ENCODE measurements around the gene SPAG17.

The SPAG17 gene

DNA sequence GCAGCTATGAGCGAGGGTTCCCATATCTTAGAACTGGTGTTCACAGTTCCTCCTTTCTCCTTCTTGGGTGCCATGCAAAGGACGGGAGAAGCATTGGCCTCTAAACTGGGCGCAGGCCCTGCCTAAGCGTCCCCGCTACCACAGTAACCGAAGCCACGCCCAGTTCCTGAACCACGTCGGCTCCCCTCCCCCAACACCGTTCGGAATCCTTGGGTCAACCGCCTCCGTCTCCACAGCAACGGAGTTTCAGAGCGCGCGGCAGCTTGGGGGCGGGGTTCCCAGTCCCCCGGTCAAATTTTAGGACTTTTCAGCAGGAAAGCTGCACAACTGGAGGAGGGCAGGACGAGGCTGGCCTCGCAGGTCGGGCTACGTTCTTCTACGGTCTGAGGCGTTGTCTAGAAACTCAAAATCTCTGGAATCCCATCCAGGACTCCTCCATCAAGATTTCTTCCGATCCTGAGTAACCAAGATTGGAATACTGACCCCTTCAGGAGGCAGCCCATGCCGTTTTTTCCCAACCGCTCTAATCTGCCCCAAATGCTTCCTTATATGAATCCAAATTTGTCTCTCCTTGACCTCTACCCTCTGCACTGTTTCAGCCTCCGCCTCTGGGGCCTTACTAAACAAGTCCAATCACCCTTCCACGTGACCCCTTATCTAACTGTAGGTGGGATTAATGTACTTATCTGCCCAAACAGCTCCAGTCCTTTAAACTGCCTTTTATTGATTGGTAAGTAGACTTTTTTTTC lies at the start of gene SPAG17:
Gene SPAG17, minus strand, starts transcription at position 145 of the 749 bp plus-strand sequence. Its CDS starts 71 bp downstream, at position 74.
- DNase-seq (ENCODE audit: low spot score) (no peak), FAIRE-seq (no peak)

DNA sequence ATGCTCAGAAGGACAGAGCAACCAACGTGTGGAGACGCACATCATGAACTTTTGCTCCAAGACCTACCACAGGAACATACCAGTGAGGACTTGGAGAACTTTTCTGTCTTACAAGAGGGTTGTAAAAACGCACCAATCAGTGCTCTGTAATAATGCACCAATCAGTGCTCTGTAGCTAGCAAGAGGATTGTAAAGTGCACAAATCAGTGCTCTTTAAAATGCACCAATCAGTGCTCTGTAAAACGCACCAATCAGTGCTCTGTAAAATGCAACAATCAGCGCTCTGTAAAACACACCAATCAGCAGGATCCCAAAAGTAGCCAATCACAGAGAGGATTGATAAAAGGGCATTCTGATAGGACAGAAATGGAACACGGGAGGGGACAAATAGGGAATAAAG lies 40.4 kb upstream of the SPAG17 start:
- no peak for DNase-seq (ENCODE audit: low spot score)
- FAIRE-seq: no peak

DNA sequence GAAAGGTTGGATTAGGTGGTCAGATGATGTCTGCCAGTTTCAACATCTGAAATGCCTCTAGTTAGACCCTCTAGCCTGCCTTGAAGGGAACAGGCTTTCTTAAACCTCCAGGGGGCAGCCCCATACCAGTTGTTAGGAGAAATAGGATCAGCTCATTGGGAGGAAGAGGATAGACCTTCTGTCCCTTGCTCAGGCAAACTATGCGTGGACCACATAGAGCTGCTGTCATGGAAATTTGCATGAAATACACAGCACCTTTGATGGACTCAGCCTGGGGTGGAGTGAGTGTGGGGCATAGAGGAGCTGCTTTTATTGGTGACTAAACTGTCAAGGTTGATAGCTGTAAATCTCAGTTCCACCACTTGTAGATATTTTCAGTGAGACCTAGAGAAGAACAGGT lies 38.4 kb upstream of the SPAG17 start:
- no peak for FAIRE-seq

DNA sequence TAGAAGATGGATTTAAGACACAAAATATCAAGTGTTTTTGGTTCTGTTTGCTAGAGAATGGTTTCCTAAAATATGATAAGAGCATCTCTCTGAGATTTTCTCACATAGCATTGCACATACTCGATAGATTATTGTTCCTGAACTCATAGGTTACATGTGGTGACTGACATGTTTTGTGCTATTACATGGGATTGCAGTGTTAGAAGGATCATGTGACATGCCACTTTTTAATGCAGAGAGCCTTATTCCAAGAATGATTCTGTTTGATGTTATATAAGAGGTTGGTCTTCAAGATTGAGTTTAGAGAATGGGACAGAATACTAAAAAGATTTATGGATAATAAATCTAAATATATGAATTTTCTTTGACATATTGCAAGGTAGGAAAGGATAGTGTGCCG lies 34.4 kb upstream of the SPAG17 start:
- DNase-seq (ENCODE audit: low spot score) (no peak), FAIRE-seq (no peak)

More for the DNA sequence above, 38.4 kb upstream of the SPAG17 start:
- no peak for DNase-seq (ENCODE audit: low spot score)

DNA sequence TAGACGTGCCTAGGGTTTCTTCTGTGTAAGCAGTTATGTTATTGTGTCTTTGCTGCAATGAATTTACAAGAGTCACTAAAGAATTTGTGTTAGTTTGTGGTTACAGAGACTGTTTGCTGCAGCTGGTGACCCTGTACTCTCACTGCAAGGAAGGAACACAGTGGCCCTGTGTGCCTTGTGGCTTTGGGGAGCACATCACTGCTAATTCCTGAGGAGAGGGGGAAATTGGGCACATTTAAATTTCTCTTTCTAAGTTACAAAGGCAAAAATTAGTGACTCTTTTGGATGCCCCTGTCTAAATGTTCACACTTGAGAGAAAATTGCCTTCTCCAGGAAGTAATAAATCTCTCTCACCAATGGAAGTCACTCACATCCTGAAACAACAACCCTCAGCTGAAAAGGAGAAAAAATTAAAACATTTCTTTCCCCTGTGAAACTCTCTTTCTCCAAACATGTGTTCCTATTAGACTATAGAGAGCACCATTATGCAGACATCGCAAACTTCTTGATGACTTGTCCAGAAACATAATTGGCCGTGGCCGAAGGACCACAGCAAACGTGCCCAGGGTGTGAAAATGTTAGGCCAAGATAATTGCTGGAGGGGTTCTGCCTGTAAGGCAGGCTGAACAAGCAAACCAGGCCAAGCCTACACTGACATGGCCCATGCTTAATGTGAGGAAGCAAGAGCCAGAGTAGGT lies 32.3 kb upstream of the SPAG17 start:
- no peak for FAIRE-seq

DNA sequence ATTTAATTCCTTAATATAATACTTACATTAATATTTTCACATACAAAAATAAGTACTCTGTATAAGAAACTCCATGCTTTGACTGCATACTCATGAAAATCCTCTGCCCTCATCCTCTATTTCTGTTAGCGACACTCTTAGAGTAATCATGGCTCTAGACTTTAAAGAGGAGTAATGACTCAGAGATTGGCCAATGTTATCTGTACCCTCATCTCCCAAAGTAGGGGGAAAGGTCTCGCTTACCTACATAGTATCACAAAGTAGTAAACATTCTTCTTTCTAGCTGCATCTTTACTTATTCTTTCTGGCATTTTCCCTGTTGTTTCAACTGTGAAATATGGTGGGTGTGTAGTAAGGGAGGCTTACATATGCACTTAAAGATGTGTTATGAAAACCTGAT lies 29.8 kb upstream of the SPAG17 start:
- FAIRE-seq (no peak), DNase-seq (ENCODE audit: low spot score) (no peak)

More for the DNA sequence above, 32.3 kb upstream of the SPAG17 start:
- no peak for DNase-seq (ENCODE audit: low spot score)

DNA sequence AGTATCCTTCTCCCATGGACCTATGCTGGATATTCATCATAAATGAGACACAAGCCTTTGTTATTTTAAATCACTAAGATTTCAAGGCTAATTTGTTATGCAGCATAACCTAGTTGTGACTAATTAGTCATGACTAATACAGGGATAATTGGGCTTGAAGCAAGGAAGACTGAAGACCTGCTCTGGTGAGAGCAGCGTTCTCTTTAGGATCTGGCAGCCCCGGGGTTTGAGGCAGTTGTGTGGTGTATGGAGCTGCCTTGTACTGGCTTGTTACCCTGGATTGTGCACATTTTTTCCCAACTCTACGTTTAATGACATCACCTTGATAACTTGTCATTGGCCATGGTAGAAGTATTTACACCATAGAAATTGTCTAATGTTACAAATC lies 25.7 kb upstream of the SPAG17 start:
- DNase-seq (ENCODE audit: low spot score) (no peak), FAIRE-seq (no peak)

DNA sequence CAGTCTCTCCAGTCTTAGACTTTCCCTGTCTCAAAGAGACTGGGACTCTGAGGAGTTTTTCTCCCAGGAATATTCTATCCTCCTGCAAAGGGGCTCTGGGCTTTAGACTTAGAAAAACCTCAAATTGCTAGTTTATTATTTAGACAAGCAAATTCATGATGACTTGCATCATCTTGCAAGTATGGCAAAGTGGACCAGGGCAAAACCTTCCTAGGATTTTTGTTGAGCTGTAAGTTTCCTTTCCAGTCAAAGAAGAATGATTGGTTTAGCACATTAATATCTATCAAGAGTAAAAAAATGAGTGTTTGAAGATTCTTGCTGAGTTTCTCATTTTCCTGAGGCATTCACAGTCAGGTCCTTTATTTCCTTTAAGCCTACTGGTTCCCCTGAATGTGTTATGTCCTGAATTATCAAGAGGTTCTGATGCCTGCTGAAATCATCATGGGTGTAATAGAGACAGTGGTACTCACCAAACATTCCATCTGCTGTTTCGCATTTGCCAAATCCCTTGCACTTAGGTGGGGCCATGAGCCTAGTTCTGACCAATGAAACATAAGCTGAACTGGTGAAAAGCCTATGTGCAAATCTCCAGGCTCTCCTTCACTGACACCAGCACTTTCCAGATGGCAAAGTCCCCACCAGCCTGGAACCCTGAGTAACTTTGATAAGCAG lies 25.2 kb upstream of the SPAG17 start:
- FAIRE-seq (no peak), DNase-seq (ENCODE audit: low spot score) (no peak)

DNA sequence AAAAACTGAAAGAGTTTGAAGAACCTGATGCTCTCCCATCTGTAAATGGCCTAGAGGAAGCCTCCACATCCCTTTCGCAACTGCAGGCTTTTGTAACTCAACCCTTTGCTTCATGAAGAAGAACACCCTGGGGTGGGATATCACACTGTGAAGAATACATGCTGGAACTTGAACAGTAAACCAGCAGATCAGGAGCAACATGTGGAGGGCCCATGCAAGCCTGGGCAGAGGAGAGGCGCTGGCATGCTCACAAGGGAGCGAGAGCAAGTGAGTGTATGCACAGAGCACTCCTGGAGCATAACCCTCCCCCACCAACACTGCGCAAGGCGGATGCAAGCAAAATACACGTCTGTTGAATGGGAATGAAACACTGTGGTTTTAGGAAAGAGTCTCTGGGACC lies 24.6 kb upstream of the SPAG17 start:
- FAIRE-seq (no peak), DNase-seq (ENCODE audit: low spot score) (no peak)

DNA sequence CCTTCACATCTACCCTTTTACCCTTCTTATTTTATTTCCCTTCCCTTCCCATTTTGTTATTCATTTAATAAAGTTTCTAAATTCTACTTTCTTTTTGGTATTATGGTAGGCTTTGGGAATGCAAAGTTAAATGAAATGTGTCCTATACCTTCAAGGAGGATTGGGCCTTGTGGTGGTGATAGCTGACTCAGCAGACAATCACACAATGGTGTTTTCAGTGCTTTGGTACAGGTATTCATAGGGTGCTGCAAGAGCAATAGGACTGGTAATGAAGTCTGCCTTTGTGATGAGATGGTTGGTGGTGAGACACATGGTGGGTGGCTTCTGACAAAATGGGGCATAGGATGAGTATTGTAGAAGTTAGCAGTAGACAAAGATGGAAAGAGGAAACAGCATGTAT lies 21.9 kb upstream of the SPAG17 start:
- DNase-seq (ENCODE audit: low spot score): no peak
- no peak for FAIRE-seq

DNA sequence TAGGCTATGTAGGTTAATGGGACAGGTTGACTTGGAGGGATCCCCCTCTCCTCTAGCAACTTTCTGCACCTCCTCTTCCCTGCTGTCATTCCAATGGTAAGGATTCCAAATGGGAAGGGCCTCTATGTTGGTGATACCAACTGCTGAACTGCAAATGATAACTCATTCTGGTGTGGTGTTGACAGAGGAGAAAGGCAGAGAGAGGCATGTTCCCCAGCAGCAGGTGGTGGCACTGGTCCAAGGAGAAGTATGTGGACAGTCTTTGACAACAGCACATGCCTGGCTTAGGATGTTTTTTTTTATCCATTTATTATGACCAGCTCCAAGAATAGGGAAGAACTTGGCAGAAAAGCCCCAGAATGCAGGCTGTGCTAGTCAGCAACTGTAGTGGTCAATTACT lies 19.6 kb upstream of the SPAG17 start:
- DNase-seq (ENCODE audit: low spot score) (no peak), FAIRE-seq (no peak)

DNA sequence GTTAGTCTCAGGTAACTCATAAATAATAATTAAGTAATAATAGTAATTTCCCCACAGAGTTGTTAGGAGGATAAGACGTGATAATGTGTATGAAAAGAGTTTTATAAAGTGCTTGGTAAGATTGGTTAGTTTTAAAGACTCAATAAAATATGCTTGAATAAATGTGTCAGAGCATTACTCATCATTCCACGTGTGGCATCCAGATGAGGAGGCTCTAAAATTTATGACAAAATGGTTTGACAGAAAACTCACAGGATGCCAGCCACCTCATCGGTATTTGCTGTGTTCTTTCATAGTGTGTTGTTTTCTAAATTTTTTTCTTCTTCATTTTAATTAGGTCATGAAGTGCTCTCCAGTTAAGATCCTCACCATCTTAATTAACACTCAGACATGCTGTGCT lies 19.1 kb upstream of the SPAG17 start:
- FAIRE-seq (no peak), DNase-seq (ENCODE audit: low spot score) (no peak)

DNA sequence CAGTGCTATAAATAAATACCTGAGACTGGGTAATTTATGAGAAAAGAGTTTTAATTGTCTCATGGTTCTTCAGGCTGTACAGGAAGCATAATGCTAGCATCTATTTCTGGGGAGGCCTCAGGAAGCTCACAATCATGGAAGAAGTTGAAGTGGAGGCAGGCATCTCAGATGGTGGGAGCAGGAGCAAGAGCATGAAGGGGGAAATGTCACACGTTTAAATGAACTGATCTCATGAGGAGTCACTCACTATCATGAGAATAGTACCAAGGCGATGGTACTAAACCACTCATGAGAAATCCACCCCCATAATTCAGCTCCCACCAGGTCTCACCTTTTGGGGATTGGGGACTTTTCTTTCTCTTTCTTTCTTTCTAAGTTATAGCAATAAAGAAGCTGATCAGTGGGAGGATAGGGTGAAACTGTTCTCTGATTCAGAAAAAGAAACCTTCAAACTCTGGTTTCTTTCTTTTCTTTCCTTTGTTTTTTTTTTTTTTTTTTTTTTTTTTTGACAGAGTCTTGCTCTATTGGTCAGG lies 17.1 kb upstream of the SPAG17 start:
- no peak for DNase-seq (ENCODE audit: low spot score)
- no peak for FAIRE-seq

DNA sequence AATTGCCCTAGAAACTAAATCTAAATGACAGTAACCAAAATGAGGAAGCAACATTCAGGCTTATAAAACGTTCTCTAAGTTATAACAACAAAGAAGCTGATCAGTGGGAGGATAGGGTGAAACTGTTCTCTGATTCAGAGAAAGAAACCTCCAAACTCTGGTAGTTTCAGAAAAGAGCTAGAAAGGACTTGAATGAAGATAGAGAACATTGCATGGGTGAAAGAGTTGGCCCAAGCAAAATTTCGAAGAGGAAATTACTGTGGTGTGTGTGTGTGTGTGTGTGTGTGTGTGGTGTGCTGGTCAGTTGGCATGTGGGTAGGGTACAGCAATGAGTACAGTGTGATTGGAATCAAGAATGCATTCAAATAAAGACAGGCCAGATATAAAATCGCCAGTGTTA lies 16.5 kb upstream of the SPAG17 start:
- DNase-seq (ENCODE audit: low spot score) (no peak), FAIRE-seq (no peak)

DNA sequence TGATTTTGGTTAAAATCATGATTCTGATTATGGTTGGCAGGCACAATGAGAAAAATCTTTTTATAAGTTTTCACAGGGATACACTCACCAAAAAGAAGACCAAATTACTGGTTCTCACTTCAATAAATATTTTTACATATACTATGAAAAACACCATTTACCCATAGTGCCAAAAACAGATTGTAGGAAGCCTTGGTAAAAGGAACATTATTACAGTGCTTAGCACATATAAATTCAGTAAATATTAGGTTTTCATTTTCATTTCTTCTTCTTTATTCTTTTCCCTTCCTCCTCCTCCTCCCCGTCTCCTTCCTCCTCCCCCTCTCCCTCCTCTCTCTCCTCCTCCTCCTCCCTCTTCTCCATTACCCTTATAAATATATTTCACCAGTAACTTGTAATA lies 15.8 kb upstream of the SPAG17 start:
- DNase-seq (ENCODE audit: low spot score) (no peak), FAIRE-seq (no peak)

DNA sequence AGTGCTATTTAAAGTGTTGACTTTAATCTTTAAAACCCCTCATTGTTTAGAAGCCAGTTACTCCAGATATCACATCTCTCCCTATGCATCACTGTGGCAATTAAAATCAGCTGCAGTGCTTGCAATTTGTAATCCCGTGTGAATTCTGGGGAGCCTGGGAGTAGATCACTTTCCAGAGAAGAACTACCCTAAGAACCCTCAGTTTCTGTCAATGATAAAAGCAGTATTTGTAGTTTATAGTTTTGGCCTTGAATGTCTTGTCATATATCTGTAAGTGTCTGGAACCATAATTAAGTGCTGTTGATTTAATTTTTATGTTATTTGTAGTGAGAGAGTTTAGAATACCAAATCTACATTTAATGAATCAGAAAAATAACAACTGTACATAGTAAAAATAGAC lies 5.5 kb upstream of the SPAG17 start:
- DNase-seq (ENCODE audit: low spot score) (no peak), FAIRE-seq (no peak)

DNA sequence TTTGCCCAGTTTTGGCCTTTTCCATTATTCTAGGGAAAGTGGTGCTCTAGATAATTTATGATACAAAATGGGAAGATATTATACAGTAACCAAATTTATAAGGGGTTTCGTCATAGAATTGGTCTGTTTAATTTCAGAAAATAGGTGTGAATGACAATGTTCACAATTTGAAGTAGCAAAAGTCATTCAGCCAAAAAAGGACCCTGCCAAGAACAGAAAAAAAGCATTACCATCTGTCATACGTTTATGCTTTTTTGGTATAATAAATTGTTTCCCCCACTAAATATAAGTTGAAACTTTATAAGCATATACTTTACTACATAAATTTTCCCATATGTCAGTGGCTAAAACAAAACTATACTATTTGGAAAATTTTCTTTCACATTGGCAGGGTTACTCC lies 4.5 kb upstream of the SPAG17 start:
- no peak for FAIRE-seq
- DNase-seq (ENCODE audit: low spot score): no peak

DNA sequence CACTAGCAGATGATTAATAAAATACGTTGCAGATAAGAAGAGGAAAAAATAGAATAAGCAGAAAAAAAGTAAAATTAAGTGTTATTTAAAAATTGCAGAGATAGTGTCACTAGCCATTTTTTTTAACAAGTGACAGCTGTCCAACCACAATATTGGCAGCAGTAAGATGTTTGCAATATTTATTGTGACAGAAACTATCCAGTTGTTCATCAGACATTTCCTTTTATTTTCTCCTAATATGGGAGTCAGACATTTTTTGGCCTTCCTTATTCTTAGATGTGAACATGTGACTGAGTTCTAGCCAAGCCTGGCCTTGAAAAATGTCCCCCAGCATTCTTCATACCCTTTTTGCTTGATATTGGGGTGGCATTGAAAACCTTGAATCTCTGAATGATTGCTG lies 3.4 kb upstream of the SPAG17 start:
- no peak for FAIRE-seq
- no peak for DNase-seq (ENCODE audit: low spot score)

DNA sequence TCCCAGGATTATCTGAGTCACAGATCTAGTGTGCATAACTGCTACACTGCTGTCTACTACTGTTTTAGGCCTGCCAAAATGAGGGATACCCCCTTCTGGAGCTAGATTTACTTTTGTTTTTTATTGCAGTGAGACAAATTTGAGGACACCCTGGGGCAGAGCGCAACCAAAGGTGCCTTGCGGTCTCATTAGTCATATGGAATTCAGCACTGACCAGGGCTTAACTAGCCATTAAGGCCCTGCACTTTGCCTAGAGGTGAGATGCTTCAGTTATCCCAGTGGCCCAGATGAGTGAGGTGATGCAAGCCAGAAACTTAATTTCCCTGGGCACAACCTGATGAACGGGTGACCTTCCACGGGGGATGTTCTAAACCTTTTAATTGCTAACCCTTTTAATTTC lies 998 bp upstream of the SPAG17 start:
- FAIRE-seq (no peak), DNase-seq (ENCODE audit: low spot score) (no peak)

DNA sequence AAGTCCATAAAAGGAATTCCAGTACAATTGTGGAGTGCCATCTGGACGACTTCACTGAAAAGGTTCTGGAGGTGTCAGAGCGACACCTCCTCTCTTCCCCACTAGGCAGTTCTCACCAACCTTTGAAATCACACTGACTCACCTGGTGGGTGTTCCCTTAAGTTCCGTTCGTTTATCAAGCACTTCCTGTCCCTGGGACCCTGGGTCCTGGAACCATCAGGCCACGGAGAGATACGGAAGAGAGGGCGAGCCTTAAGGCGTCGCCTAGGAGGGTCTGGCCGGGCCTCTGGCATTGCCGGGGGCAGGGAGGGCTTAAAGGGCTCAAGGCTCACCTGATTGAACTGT lies 317 bp downstream of the SPAG17 start:
- DNase-seq (ENCODE audit: low spot score) (no peak), FAIRE-seq (no peak)

DNA sequence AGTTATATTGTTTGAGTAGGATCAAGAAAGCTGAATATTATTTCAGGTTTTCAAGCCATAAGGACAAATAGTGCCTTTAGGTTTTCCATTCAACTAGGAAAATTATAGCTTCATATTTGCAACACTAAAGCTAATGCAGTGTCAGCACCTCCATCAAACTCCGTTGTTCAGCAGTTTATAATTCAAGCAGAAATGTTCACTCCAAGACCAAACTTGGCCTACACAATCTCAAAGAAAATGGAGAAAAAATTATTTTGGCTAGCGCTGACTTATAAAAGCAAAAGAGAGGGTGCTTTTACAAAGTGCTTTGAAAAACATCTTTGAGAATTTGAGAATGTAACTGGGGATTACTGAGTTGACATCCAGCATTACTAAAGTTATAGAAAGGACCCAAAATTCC lies 1.4 kb downstream of the SPAG17 start:
- FAIRE-seq: no peak
- no peak for DNase-seq (ENCODE audit: low spot score)

DNA sequence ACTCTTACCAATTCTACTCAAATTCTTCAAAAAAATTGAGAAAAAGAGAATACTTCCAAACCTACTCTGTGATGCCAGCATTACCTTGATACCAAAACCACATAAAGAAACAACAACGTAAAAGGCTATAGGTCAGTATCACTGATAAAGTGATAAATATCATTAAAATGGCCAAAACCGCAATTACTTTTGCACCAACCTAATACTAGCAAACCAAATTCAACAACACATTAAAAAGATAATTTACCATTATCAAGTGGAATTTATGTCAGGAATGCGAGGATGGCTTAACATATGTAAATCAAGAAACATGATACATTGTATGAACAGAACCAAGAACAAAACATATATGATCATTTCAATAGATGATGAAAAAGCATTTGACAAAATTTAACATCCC lies 7.0 kb downstream of the SPAG17 start:
- DNase-seq (ENCODE audit: low spot score) (no peak), FAIRE-seq (no peak)

DNA sequence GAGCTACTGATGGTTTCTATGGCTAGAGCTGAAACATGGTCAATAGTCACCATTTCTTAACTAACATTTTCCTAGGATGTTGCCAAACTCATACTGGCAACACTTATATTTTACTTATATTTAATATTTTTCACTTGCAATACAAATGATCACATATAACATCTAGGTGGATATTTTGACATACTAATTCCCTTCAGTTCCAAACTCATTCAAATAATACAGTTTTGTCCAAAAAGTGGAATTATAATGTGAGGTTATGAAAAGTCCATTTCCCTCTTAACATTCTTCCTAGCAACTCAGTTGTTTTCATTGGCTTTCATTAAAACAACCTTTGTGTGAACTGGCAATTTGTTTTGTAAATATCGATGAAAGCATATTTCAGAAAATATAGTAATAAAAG lies 16.0 kb downstream of the SPAG17 start:
- DNase-seq (ENCODE audit: low spot score): no peak
- no peak for FAIRE-seq

Data from RCC 7860 (cell line).